ENCODE measurements around the gene CTIF.
A peak's percentile ranks its signal among the peaks of the same experiment; 100 is the strongest.

Gene CTIF

DNA sequence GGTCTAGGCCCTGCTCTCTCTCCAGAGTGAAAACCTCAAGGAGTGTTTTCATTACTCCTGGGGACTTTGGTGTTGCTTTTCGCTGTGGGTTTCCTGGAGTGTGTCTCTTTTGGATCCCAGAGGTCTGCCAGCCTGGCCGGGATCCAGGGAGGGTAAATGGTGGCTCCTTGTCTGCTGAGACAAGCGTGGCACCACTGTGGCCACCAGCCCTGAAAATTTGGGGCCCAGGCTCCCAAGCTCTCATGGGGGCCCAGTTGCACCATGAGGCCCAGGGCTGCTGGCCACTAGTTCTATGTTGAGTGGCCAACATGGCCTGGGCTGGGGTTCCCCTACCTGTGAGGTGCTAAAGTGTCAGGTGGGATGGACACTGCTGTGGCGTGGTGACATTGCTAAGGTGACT, 144.8 kb downstream of the CTIF start:
- no peak for DNase-seq (ENCODE audit: low spot score)

DNA sequence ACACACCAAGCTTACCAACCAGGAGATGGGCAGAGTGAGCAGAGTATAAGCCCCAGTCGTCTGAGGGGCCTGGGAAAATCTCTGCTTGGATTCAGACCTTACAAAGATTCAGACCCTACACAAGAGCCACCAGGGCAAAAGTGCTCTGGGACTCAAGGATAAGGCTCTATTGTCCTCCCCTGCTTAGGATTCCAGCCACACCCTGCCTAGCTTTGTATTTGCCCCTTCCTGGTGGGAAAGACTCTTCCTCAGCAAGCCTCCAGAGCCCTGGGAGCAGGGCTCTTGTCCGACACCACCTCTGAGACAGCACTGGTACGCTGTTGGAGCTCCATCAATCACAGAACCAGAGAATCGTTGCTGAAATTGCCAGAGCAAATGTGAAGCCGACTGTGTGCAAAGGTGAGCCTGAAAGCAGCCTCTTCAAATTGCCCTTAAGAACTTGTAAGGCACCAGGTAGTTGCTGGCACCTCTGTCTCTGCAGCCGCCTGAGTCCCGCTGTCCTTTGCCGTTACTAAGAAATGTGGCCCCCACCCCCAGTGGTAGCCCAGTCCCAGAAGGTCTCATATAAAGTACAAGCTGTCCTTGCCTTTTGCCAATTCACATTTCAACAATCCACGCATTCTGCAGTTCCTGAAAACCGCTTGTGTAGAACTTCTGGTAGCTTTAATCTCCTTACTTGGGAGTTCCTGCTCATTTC, 148.7 kb downstream of the CTIF start:
- peak; percentile 54 for DNase-seq (ENCODE audit: low spot score)

DNA sequence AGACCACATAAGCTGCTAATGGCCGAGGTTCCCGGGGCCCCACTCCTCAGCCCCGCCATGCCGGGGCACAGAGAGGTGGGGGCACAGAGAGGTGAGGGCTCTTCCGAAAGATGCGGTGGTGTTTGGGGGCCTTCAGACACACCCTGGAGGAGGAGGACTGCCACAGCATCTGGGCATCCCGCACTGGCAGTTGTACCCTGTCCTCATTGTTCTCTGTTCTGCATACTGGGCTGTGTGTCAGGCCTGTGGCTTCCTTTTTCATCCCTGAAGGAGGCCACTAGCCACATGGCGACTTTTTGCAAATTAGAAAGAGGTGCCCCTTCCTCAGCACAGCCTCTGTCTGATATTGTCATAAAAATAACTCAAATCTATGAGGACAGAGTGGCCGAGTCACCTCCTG, 150.1 kb downstream of the CTIF start:
- DNase-seq (ENCODE audit: low spot score) = peak; percentile 61

GRCh38 chr18:48689548-48689947, 150.7 kb downstream of the CTIF start:
- DNase-seq (ENCODE audit: low spot score) = no peak

GRCh38 chr18:48690494-48690893, 151.7 kb downstream of the CTIF start:
- no peak for DNase-seq (ENCODE audit: low spot score)

DNA sequence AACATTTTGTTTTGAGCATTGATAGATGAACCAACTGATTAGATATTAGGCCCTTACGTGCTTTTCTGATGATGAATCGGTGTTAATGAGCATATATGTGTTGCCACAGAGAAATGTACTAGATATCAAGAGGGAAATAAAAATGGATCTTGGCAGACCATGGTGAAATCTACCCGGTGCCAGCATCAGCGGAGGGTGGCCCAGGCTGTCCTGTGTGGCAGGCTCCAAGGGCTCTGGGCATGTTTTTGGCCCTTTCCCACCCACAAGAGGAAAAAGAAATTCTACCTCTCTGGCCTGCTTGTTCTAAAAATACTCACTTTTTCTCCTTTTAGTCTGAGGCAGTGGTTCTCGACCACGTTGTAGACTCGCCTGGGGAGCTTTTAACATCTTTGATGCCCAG, 154.2 kb downstream of the CTIF start:
- no peak for DNase-seq (ENCODE audit: low spot score)

- no peak for DNase-seq (ENCODE audit: low spot score)
Measured at GRCh38 chr18:48693625-48694262, 154.9 kb downstream of the CTIF start.

- DNase-seq (ENCODE audit: low spot score) = no peak
Measured at GRCh38 chr18:48694295-48694694, 155.5 kb downstream of the CTIF start.

DNA sequence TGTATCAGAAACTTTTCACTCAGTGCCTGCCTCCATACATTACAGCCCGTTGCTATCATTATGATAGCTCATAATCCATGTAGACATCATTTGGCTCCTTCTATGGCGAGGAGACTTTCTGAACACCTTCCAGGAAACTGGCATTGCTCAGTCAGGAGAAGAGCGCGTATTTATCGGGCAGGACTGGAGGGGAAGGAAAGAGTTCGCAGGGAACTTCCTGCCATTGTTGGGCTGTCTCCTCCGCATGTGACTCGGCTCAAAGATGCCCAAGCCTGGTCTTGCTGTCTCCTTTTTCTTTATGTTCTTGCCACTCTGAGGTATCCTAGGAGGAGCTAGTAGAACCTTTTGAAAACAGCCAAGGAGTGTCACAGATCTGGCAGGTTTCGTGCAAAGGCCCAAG, 156.8 kb downstream of the CTIF start:
- no peak for DNase-seq (ENCODE audit: low spot score)

DNA sequence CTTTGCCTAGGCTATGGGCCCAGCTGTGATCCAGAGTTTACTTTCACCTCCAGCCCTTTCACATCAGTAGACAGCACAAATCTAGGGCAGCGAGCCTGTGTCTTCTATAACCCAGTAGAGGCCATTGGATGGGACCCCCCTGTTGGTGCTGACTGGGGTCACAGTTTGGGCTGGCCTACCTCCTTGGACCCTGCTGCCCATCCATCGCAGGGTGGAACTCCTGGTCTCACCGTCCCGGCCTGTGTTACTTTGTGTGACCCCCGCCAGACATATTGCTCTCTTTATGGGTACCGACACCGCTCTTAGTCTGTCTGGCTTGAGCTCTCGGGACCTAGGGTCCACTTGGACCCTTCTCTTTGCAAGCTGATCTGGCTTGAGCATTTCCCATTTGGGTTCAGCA, 157.4 kb downstream of the CTIF start:
- DNase-seq (ENCODE audit: low spot score) = no peak

DNA sequence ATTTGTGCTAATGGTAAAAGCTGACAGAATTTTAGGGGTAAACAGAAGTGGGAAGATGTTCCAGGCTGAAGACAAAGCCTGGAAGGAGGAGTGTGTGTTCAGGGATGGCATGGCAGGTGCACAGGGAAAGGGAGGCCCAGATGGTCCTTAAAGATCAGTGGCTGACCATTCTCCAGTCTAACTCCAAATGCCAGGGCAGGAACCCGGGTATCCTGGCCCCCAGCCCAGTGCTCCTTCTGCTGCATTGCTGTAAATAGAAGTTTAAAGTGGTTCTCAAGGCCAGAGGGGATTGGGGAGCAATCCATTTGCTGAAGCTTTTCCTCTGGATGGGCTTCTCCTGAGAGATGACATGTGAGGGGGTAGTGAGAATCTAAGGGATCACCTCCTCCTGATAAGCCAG, 158.6 kb downstream of the CTIF start:
- no peak for DNase-seq (ENCODE audit: low spot score)

GRCh38 chr18:48698707-48699106, 159.9 kb downstream of the CTIF start:
- DNase-seq (ENCODE audit: low spot score) = no peak

GRCh38 chr18:48699761-48700160, 160.9 kb downstream of the CTIF start:
- DNase-seq (ENCODE audit: low spot score) = no peak

DNA sequence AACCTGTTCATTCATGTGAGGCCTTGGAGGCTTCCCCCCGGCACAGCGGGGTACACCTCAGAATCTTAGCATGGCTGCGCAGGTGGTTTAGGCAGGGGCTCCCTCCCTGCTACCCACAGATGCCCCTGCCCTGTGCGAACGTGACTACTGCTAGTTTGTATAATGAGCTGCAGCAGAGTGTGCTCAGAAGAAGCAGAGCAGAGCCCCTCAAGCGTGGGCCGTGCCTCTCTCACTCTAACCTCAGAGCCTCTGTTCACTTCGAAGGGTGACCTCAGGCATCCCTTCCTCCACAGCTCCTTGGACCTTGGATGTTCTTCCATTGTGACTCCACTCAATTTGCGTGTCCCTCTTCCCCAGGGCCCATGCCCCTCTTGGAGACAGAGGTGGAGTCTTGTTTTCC, 161.6 kb downstream of the CTIF start:
- no peak for DNase-seq (ENCODE audit: low spot score)

DNA sequence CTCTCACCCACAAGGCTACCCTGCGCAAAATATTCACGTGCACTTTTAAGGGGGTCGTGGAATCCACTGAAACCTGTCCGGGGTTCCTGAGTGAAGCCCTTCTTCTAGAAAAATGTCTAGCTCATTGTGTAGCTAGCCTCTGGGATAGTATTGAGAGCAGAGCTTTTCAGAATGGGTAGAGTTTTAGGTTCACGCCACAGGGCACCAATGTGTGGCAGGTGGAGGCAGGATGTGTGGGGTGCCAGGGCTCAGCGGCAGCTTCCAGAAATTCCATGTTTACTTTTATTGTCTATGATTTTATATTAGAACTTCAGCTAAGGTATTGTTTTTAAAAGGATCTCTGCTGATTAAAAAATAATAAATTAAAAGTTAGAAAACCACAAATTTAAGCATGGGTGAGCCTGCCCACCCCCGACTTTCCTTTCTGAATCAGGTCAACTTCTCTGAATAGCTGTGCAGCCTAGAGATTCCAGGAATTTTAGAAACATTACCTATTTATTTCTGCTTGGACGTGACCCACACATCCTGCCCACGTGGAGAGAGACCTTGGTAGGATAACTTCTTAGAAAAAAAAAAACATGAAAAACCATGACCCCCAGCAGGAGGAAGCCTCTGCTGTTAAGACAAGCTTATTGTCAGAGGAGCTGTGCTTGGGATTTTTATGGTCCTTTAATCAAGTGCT, 163.7 kb downstream of the CTIF start:
- DNase-seq (ENCODE audit: low spot score) = no peak

- DNase-seq (ENCODE audit: low spot score) = no peak
Measured at GRCh38 chr18:48703028-48703386, 164.2 kb downstream of the CTIF start.

DNA sequence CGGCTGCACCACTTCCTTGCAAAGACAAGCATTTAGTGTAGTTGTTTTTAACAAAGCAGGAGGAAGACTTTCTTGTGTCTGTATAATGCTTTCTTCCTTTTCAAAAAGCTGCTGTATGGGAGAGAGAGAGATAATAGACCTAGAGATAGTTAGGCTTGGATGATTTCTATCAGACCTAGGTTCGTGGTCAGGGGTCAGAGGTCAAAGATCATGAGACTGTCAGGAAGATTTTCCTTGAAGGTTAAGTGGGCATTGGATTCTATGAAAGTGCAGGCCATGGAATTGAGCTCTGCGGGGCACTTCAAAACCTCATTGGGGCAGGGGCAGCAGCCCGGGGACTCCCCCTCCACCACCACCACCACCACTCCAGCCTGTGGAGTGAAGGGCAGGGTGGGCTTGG, 164.6 kb downstream of the CTIF start:
- no peak for DNase-seq (ENCODE audit: low spot score)

- DNase-seq (ENCODE audit: low spot score) = no peak
Measured at GRCh38 chr18:48705043-48705442, 166.2 kb downstream of the CTIF start.

DNA sequence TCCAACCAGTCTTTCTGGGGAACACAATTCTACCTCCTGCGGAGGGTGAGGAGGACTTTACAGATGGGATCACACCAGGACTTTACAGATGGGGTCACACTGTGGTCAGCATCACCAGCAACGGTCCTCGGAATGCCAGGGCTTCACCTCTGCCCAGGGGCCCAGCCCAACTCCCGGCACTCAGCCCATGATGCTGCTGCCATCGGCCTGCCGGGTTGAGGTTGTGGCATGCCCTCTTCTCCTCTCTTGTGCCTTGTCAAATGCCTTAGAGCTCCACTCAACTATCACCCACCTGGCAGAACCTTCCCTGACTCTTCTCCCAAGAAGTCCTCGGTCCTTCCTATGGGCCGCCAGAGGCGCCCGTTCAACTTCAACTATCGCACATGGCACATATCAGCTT, 166.7 kb downstream of the CTIF start:
- no peak for DNase-seq (ENCODE audit: low spot score)

GRCh38 chr18:48706731-48707130, 167.9 kb downstream of the CTIF start:
- no peak for DNase-seq (ENCODE audit: low spot score)

GRCh38 chr18:48707636-48708296, 168.9 kb downstream of the CTIF start:
- DNase-seq (ENCODE audit: low spot score) = no peak

DNA sequence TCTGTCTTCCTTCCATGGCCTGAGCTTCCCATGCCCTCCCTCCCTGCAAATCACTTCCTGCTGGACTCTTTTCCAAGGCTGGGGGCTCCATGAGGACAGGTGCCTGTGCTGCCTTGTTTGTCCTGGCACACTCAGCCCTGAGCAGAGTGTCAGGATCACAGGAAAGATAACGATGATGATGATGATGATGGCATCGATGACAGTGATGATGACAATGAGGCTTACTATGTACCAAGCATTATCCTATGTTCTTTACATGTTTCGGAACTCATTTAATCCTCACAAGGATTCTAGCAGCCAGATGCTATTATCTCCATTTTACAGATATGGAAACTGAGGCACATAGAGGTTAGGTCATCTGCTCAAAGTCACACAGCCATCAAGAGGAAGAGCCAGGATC, 170.0 kb downstream of the CTIF start:
- no peak for DNase-seq (ENCODE audit: low spot score)

Measured in globus pallidus (tissue), 1 donor.